IPS-20b (cell line): ENCODE data around the gene ABLIM3.

Source experiments
- H3K27ac ChIP-seq: one replicate; pipeline ENCODE4 v1.5.1; 2013; ENCODE audit warnings: low read length
- H3K27me3 ChIP-seq: 2 replicates; pipeline ENCODE4 v1.6.1; 2013; ENCODE audit warnings: mild to moderate bottlenecking, low read length, inconsistent platforms; ENCODE audit not compliant: insufficient read depth
- H3K36me3 ChIP-seq: 2 replicates; pipeline ENCODE4 v1.6.1; 2013; ENCODE audit warnings: low read depth, mild to moderate bottlenecking, inconsistent platforms, low read length, moderate library complexity; ENCODE audit not compliant: insufficient read depth
- H3K4me1 ChIP-seq: 2 replicates; pipeline ENCODE4 v1.6.1; 2013; ENCODE audit warnings: mild to moderate bottlenecking, control low read depth, inconsistent platforms, low read length, moderate library complexity; ENCODE audit not compliant: insufficient read depth
- H3K4me3 ChIP-seq: 2 replicates; pipeline ENCODE4 v1.5.1; 2013; ENCODE audit warnings: mild to moderate bottlenecking, low read length, inconsistent platforms
- H3K9ac ChIP-seq: 2 replicates; pipeline ENCODE4 v1.6.1; 2013; ENCODE audit warnings: low read depth, mild to moderate bottlenecking, inconsistent platforms, low read length, moderate library complexity
- H3K9me3 ChIP-seq: 2 replicates; pipeline ENCODE4 v1.6.1; 2013; ENCODE audit warnings: mild to moderate bottlenecking, low read depth, low read length, inconsistent platforms; ENCODE audit not compliant: insufficient read depth

ABLIM3 gene

DNA sequence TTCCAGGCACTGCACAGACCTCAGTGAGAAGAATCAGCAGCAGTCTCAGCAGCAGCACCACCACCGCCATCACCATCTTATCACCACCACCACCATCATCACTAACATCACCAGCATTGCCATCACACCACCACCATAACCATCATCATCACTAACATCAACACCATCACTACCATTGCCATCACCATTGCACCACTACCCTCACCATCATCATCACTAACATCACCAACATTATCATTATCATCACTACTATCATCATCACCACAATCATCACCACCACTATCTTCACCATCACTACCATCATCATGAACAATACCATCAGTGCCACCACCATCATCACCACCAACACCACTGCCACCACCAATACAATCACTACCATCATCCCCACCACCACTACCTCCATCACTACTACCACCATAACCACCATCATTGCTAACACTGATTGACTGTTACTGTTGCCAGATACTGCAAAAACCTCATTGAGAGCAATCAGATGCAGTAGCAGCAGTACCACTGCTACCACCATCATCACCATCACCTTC lies 61.7 kb downstream of the ABLIM3 start:
- H3K36me3 ChIP-seq: no peaks in the 10 kb centered on the region
- no peak overlapping the region for H3K27ac ChIP-seq
- no peak overlapping the region for H3K4me3 ChIP-seq
- H3K9ac ChIP-seq: no peak overlapping the region
- H3K9me3 ChIP-seq: no peaks in the 10 kb centered on the region
- H3K4me1 ChIP-seq: no peaks in the 10 kb centered on the region
- no peaks in the 10 kb centered on the region for H3K27me3 ChIP-seq

- no peaks in the 10 kb centered on the region for H3K36me3 ChIP-seq
- no peaks in the 10 kb centered on the region for H3K27me3 ChIP-seq
- no peaks in the 10 kb centered on the region for H3K4me1 ChIP-seq
- no peak overlapping the region for H3K27ac ChIP-seq
- no peak overlapping the region for H3K9ac ChIP-seq
- H3K4me3 ChIP-seq: no peak overlapping the region
- no peaks in the 10 kb centered on the region for H3K9me3 ChIP-seq
Observed at GRCh38 chr5:149203921-149204441, 62.7 kb downstream of the ABLIM3 start.

DNA sequence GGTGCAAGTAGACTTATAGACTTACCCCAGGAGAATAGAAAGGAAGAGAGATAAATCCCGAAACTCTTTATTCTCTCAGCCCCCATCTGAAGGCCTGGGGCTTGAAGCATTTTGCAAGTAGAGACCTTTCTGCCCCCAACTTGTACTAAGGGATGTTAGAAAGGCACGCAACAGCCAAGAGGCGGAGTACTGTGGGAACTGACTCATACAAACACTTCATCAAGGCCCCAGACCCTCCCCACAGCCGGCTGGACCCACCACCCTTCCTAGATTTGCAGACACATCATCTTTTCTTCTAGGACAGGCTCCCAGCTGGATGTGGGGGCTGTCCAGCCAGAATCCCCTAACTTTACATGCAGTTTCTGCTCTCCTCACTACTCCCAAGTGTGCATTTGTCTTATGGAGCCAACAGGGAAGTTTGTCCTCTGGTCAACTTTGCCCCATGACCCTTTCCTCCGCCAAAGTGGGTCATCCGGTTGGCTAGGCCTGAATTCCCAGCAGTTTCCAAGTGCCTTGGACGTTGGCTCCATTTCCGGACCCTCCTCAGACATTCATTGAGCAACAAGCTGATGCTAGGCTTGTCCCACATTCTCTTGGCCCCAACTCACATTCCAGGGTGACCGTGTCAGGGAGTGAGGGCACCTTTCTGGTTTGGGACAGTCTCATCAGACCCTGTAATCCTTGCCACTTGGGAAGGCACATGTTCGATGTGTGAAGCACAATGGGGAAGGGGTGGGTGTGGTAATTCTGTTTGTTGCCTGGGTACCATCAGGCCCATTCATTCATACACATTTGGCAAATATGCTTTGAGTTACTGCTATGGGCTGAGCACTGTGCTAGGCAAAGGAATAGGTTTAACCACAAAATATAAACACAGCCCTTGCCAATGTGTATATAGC lies 64.6 kb downstream of the ABLIM3 start:
- no peak overlapping the region for H3K9ac ChIP-seq

GRCh38 chr5:149206524-149207141 lies 65.3 kb downstream of the ABLIM3 start:
- H3K4me3 ChIP-seq: no peak overlapping the region
- H3K36me3 ChIP-seq: no peaks in the 10 kb centered on the region
- H3K27me3 ChIP-seq: no peaks in the 10 kb centered on the region
- H3K27ac ChIP-seq: no peak overlapping the region
- no peaks in the 10 kb centered on the region for H3K4me1 ChIP-seq
- H3K9me3 ChIP-seq: no peaks in the 10 kb centered on the region
- no peak overlapping the region for H3K9ac ChIP-seq

More for the DNA sequence above, 64.6 kb downstream of the ABLIM3 start:
- H3K36me3 ChIP-seq: no peaks in the 10 kb centered on the region
- no peaks in the 10 kb centered on the region for H3K27me3 ChIP-seq
- no peak overlapping the region for H3K27ac ChIP-seq
- no peak overlapping the region for H3K4me3 ChIP-seq
- no peaks in the 10 kb centered on the region for H3K9me3 ChIP-seq
- no peaks in the 10 kb centered on the region for H3K4me1 ChIP-seq

- H3K4me1 ChIP-seq: no peaks in the 10 kb centered on the region
Observed at GRCh38 chr5:149207831-149208230, 66.5 kb downstream of the ABLIM3 start.

GRCh38 chr5:149210225-149210624 lies 68.9 kb downstream of the ABLIM3 start:
- no peaks in the 10 kb centered on the region for H3K36me3 ChIP-seq
- H3K4me3 ChIP-seq: no peak overlapping the region
- H3K4me1 ChIP-seq: no peaks in the 10 kb centered on the region
- no peaks in the 10 kb centered on the region for H3K9me3 ChIP-seq
- no peak overlapping the region for H3K27ac ChIP-seq
- H3K27me3 ChIP-seq: no peaks in the 10 kb centered on the region
- H3K9ac ChIP-seq: no peak overlapping the region

More at GRCh38 chr5:149207831-149208230, 66.5 kb downstream of the ABLIM3 start:
- no peak overlapping the region for H3K27ac ChIP-seq
- no peaks in the 10 kb centered on the region for H3K9me3 ChIP-seq
- H3K27me3 ChIP-seq: no peaks in the 10 kb centered on the region
- no peak overlapping the region for H3K4me3 ChIP-seq
- H3K36me3 ChIP-seq: no peaks in the 10 kb centered on the region
- H3K9ac ChIP-seq: no peak overlapping the region

GRCh38 chr5:149210968-149211490 lies 69.7 kb downstream of the ABLIM3 start:
- Histone ChIP-seq H3K4me1 (no peaks in the 10 kb centered on the region), H3K9ac (no peak overlapping the region), H3K27me3 (no peaks in the 10 kb centered on the region), H3K9me3 (no peaks in the 10 kb centered on the region), H3K4me3 (no peak overlapping the region), H3K36me3 (no peaks in the 10 kb centered on the region), H3K27ac (no peak overlapping the region)

- H3K27ac ChIP-seq: no peak overlapping the region
- no peaks in the 10 kb centered on the region for H3K27me3 ChIP-seq
- no peaks in the 10 kb centered on the region for H3K4me1 ChIP-seq
- H3K9me3 ChIP-seq: no peaks in the 10 kb centered on the region
- no peaks in the 10 kb centered on the region for H3K36me3 ChIP-seq
- no peak overlapping the region for H3K9ac ChIP-seq
- no peak overlapping the region for H3K4me3 ChIP-seq
Observed at GRCh38 chr5:149211566-149211965, 70.3 kb downstream of the ABLIM3 start.

DNA sequence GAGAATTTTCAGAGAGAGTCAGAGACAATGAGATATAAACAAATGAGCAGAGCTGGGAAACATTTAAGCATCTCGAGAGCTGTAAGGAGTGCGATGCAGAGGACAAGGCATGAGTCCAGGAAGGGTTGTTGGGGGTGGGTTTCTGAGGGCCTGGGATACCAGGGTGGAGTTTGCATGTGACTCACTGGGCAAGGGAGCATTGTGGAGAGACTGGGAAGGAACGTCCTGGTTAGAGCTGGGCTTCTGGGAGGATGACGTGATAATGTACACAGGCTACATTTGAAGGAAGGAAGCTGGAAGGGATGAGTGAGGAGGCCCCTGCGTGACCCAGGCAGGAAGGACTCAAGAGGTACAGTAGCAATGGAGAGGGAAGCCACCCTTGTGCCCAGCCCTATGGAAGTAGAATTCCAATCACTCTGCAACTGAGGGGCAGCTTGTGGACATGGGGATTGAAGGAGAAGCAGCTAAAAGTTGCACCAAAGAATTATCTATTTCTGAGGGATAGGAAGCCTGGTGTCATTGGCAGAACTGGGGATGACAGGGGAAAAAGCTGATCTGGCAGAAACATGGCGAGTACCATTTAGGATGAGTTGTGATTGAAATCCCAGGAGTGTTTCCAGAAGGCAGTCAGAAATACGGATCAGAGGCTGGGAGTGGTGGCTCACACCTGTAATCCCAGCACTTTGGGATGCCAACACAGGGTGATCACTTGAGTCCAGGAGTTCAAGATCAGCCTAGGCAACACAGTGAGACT lies 71.1 kb downstream of the ABLIM3 start:
- H3K36me3 ChIP-seq: no peaks in the 10 kb centered on the region
- no peak overlapping the region for H3K4me3 ChIP-seq
- H3K27ac ChIP-seq: no peak overlapping the region
- no peaks in the 10 kb centered on the region for H3K9me3 ChIP-seq
- H3K27me3 ChIP-seq: no peaks in the 10 kb centered on the region
- H3K4me1 ChIP-seq: no peaks in the 10 kb centered on the region
- H3K9ac ChIP-seq: no peak overlapping the region

DNA sequence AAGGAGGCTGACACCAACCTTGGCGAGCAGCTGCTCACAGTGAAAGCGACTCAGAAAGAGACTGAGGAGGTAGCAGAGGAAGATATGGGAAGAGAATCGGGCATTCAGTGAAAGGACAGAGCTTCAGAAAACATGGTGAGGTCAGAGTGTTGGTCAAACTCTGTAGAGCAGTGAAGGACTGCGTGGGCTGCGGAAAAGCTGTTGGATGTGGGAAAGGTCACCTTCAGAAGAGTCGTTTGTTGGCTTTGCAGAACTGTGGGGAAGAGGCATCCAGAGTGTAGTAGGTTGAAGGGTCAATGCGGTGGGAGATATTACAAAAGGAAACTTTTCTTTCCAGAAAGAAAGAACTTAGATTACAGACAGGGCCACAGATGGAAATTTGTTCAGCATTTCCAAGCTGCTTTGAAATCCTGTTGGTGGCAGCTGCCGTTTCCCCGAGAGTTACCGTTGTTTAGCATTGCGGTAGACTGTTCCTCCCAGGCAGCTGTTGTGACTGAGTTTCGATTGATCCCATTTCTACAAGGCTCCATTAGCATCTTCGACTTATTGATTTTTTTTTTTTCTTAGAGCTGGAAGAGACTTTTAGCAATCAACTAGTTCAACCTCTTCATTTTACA lies 72.1 kb downstream of the ABLIM3 start:
- Histone ChIP-seq H3K9me3 (no peaks in the 10 kb centered on the region), H3K4me3 (no peak overlapping the region), H3K27me3 (no peaks in the 10 kb centered on the region), H3K36me3 (no peaks in the 10 kb centered on the region), H3K27ac (no peak overlapping the region), H3K4me1 (no peaks in the 10 kb centered on the region), H3K9ac (no peak overlapping the region)
